Activated T-helper 1 cell treated with anti-CD3 and anti-CD28 coated beads, Interleukin-12 subunit alpha, Interleukin-12 subunit beta, Interleukin-2, Interleukin-4 antibody, amounts not matched to agents 30 ng/mL and 10 ng/mL and 1 ng/mL, durations not matched to agents 14 hours and 24 hours and 36 hours (primary cell): ENCODE results near the gene GUCA1C. TPM values are rescaled to one million over a fixed set of nuclear protein-coding genes. Genes with fewer than 3 reads are reported as not detected.

Experiments
- DNase-seq: peaks from one replicate; pipeline ENCODE4 v3.0.0; 2021; ENCODE audit warnings: low spot score
- H3K27ac Mint-ChIP-seq: one replicate; pipeline ENCODE4 v1.8.0; 2021; ENCODE audit warnings: mild to moderate bottlenecking, mixed read lengths
- H3K27me3 Mint-ChIP-seq: one replicate; pipeline ENCODE4 v1.8.0; 2022; ENCODE audit warnings: mild to moderate bottlenecking, moderate library complexity, mixed read lengths; ENCODE audit not compliant: insufficient read depth
- H3K36me3 Mint-ChIP-seq: one replicate; pipeline ENCODE4 v1.8.0; 2021; ENCODE audit warnings: low read depth, mixed read lengths
- H3K4me1 Mint-ChIP-seq: one replicate; pipeline ENCODE4 v1.8.0; 2021; ENCODE audit warnings: low read depth, mixed read lengths
- H3K4me3 Mint-ChIP-seq: one replicate; pipeline ENCODE4 v1.8.0; 2021; ENCODE audit warnings: mild to moderate bottlenecking, moderate library complexity, mixed read lengths
- H3K9me3 Mint-ChIP-seq: one replicate; pipeline ENCODE4 v1.8.0; 2021; ENCODE audit warnings: mixed read lengths
- intact Hi-C: fragments of 100-400 bp; cut with micrococcal nuclease; formaldehyde crosslinking; loops from one replicate; pipeline ENCODE4 v1.15.1; 2024
- total RNA-seq: library from RNA; stranded (reverse); gene quantifications from 2 replicates; pipeline ENCODE4 v1.2.3, GENCODE V29; 2022

The GUCA1C gene
- total RNA-seq, 1 donor from 2014 or later = not detected

GRCh38 chr3:108946292-108947285, 7.1 kb downstream of the GUCA1C start:
- Mint-ChIP-seq H3K9me3 (no peaks in the 10 kb centered on the region), H3K27ac (no peak overlapping the region), H3K4me1 (no peaks in the 10 kb centered on the region), H3K36me3 (no peaks in the 10 kb centered on the region), H3K27me3 (peaks cover 4% of the 10 kb centered on the region), H3K4me3 (no peak overlapping the region)
- intact Hi-C loops = no loop called here
- no peak for DNase-seq

- H3K9me3 Mint-ChIP-seq = no peaks in the 10 kb centered on the region
- no peak overlapping the region for H3K4me3 Mint-ChIP-seq
- H3K27me3 Mint-ChIP-seq = peaks cover 4% of the 10 kb centered on the region
- no peak overlapping the region for H3K27ac Mint-ChIP-seq
- no peak for DNase-seq
- H3K36me3 Mint-ChIP-seq = no peaks in the 10 kb centered on the region
- intact Hi-C loops = no loop called here
- no peaks in the 10 kb centered on the region for H3K4me1 Mint-ChIP-seq
Measured at GRCh38 chr3:108940568-108941263, 13.0 kb downstream of the GUCA1C start.

DNA sequence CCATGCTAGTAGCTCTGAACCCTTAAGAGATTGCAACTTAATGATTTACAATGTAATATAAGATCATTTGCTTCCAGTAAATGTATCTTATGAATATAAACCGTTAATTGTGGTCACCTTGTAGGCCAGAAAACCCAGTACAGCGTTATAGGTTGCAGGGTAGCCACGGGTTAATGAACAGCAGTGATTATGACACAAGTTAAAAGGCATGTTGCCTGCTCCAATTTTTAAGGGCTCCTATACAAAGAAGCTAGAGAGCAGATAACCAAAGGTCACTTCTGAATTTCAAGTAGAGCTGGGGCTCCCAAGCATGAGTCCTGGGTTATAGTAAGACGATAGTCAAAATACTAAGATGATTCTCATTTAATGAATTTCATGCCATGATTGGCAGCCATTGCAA, 13.5 kb downstream of the GUCA1C start:
- no peak for DNase-seq
- intact Hi-C loops = no loop called here
- no peaks in the 10 kb centered on the region for H3K36me3 Mint-ChIP-seq
- H3K9me3 Mint-ChIP-seq = no peaks in the 10 kb centered on the region
- no peak overlapping the region for H3K27ac Mint-ChIP-seq
- no peak overlapping the region for H3K4me3 Mint-ChIP-seq
- H3K4me1 Mint-ChIP-seq = no peaks in the 10 kb centered on the region
- H3K27me3 Mint-ChIP-seq = peaks cover 4% of the 10 kb centered on the region

DNA sequence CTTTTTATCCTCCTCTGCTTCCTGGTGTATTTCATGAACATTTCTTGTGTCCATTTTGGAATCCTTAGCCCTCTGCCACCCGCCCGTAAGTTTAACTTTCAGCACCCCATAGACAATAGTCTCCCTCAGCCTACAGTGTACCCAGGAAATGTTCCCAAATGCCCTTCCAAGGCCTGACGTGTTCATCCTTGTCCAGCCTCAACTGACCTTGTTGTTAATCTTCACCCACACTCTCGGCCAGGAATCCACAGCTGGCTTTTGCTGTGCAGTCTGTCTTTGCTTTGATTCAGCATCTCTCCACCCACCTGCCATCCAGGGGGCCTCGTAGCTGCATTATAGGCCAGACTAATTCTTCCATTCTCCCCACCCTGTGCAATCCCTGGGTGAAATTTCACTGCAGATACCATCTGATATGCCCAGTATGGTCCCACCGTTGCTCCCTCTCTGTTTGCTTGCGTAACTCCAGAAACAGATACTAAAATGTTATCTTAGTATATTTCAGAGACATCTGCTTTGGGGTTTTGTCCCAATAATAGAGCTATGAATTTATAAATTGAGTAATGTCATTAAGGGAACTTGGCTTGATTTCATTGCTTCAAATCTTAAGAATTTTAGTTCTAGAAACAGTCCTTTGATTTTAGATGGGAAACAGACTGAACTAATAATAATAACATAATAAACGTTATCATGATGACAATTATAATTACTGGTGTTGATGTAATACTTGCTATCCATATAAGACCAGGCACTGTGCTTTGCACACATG, 16.6 kb downstream of the GUCA1C start:
- intact Hi-C loops = no loop called here
- no peaks in the 10 kb centered on the region for H3K9me3 Mint-ChIP-seq
- no peak for DNase-seq
- H3K36me3 Mint-ChIP-seq = no peaks in the 10 kb centered on the region
- H3K4me1 Mint-ChIP-seq = no peaks in the 10 kb centered on the region
- H3K27ac Mint-ChIP-seq = no peak overlapping the region
- no peak overlapping the region for H3K4me3 Mint-ChIP-seq
- H3K27me3 Mint-ChIP-seq = no peaks in the 10 kb centered on the region

GRCh38 chr3:108931035-108931434, 22.6 kb downstream of the GUCA1C start:
- Mint-ChIP-seq H3K9me3 (peaks cover 4% of the 10 kb centered on the region), H3K27me3 (peaks cover 21% of the 10 kb centered on the region), H3K4me3 (no peak overlapping the region), H3K36me3 (no peaks in the 10 kb centered on the region), H3K4me1 (no peaks in the 10 kb centered on the region), H3K27ac (no peak overlapping the region)
- intact Hi-C loops = no loop called here
- DNase-seq = no peak

GRCh38 chr3:108918866-108919265, 34.8 kb downstream of the GUCA1C start:
- Mint-ChIP-seq H3K4me1 (peaks cover 13% of the 10 kb centered on the region), H3K9me3 (no peaks in the 10 kb centered on the region), H3K27me3 (peaks cover 25% of the 10 kb centered on the region), H3K4me3 (no peak overlapping the region), H3K36me3 (no peaks in the 10 kb centered on the region), H3K27ac (no peak overlapping the region)
- intact Hi-C loops = loop anchor here (5.0 kb wide), 2 partner anchors 157 to 163 kb away; no protein-coding TSS in a partner anchor
- no peak for DNase-seq

DNA sequence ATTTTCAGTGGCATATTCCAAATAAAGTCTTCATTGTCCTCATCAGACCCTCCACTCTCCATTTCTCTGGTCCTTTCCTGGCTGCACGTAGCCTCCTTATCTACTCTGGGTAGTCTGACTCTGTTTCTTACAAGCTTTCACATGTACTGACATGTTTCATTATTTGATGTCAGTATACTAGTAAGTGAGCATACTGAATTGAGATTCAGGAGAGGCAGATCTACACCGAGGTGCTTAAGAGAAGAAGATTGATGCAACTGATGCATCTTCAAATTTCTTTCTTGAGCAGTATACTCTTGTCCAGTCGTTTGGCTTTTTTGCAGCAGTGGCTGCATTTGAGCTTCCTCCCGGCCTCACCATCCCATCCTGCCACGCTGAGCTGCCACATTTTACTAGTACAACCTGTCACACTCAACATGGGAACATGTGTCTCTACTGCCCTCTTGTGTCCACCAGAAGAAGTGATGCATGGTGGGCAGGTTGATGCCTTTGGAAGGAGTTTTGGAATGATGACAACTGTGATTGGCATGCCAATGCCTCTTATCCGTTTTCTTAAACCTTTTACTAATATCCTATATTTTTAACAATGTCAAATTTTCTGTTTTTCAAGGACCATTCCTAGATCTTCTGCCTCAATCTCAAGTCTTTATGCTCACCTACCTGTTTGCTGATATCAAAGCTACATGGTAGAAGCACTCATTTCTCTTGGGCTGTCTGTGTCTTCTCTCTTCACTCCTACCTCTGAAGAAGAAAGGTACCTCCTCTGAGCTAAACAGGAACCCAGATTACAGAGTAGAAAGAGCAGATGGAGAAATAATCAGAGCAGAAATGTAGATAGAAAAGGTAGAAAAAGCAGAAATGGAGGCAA, 38.7 kb downstream of the GUCA1C start:
- H3K27me3 Mint-ChIP-seq = peaks cover 15% of the 10 kb centered on the region
- peak overlapping the region; percentile 61 for H3K27ac Mint-ChIP-seq
- intact Hi-C loops = loop anchor here (1.0 to 5.0 kb wide), 9 partner anchors 15 to 426 kb away; no protein-coding TSS in a partner anchor
- peak; percentile 56 for DNase-seq
- no peaks in the 10 kb centered on the region for H3K9me3 Mint-ChIP-seq
- H3K36me3 Mint-ChIP-seq = no peaks in the 10 kb centered on the region
- peaks cover 18% of the 10 kb centered on the region for H3K4me1 Mint-ChIP-seq
- H3K4me3 Mint-ChIP-seq = peak overlapping the region; percentile 12

GRCh38 chr3:108909799-108910198, 43.9 kb downstream of the GUCA1C start:
- H3K27me3 Mint-ChIP-seq = no peaks in the 10 kb centered on the region
- no peak overlapping the region for H3K4me3 Mint-ChIP-seq
- H3K4me1 Mint-ChIP-seq = peaks cover 14% of the 10 kb centered on the region
- H3K36me3 Mint-ChIP-seq = no peaks in the 10 kb centered on the region
- H3K9me3 Mint-ChIP-seq = no peaks in the 10 kb centered on the region
- intact Hi-C loops = no loop called here
- no peak for DNase-seq
- H3K27ac Mint-ChIP-seq = no peak overlapping the region

DNA sequence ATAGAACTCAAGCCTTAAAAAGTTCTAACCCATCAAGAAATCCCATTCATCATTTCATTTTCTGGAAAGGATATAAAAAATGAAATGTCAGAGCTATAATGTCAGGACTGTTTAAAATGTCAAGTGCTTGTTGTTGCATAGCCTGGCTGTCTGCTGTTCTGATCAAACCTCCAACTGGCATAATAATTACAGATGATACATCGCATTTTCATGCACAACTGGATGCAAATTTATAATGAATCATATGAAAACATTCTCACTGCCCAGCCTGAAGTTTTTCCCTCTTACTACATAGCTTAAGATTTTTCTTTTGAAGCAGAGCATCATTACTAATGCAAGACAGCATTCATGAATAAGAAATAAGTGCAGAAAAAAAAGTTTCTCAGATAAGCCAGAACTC, 46.5 kb downstream of the GUCA1C start:
- H3K4me3 Mint-ChIP-seq = no peak overlapping the region
- intact Hi-C loops = no loop called here
- no peak overlapping the region for H3K27ac Mint-ChIP-seq
- peaks cover 4% of the 10 kb centered on the region for H3K9me3 Mint-ChIP-seq
- no peak for DNase-seq
- H3K27me3 Mint-ChIP-seq = no peaks in the 10 kb centered on the region
- H3K36me3 Mint-ChIP-seq = no peaks in the 10 kb centered on the region
- H3K4me1 Mint-ChIP-seq = peaks cover 5% of the 10 kb centered on the region

DNA sequence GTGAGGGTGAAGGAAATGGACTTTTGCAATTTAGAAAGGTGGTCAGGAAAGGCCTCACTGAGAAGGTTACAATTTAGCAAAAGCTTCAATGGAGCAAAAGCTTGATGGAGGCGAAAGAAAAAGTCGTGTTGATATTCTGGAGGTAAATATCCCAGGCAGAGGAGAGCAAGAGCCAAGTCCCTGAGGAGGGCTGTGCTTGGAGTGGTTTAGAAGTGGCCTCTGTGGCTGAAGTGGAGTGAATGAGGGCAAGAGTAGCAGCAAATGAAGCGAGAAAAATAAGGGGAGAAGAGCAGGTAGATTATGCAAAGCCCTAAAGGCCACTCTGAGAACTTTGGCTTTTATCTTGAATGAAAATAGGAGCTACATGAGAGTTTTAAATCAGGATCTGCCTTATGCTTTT, 54.1 kb downstream of the GUCA1C start:
- H3K36me3 Mint-ChIP-seq = no peaks in the 10 kb centered on the region
- peaks cover 18% of the 10 kb centered on the region for H3K4me1 Mint-ChIP-seq
- intact Hi-C loops = loop anchor here (5.0 kb wide), 1 partner anchor 312 kb away; the partner anchor contains the start of genes CIP2A and DZIP3
- no peak overlapping the region for H3K4me3 Mint-ChIP-seq
- no peaks in the 10 kb centered on the region for H3K27me3 Mint-ChIP-seq
- DNase-seq = no peak
- no peak overlapping the region for H3K27ac Mint-ChIP-seq
- H3K9me3 Mint-ChIP-seq = peaks cover 3% of the 10 kb centered on the region

DNA sequence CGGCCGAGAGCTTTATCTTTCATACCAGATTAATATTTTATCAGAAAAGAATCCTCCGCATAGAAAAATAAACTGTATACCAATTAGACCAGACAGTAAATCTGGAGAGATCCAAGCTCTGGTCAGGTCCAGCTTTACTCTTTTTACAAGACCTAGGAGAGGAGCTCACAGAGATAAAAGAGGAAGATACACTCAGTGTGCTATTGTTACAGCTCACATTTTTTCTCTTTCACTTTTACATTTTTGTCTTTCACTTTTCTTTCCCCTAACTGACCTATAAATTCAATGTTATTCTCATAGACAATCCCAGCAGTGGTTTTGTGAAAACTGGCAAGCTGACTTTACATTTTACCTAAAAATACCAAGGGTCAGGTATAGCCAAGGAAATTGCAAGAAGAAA, 55.8 kb downstream of the GUCA1C start:
- Mint-ChIP-seq H3K36me3 (no peaks in the 10 kb centered on the region), H3K4me3 (no peak overlapping the region), H3K27ac (peak overlapping the region; percentile 37), H3K9me3 (no peaks in the 10 kb centered on the region), H3K4me1 (peaks cover 18% of the 10 kb centered on the region), H3K27me3 (no peaks in the 10 kb centered on the region)
- DNase-seq = no peak
- intact Hi-C loops = loop anchor here (5.0 kb wide), 1 partner anchor 311 kb away; the partner anchor contains the start of genes CIP2A and DZIP3

GRCh38 chr3:108894981-108895380, 58.7 kb downstream of the GUCA1C start:
- intact Hi-C loops = loop anchor here (5.0 kb wide), 1 partner anchor 308 kb away; the partner anchor contains the start of genes CIP2A and DZIP3
- Mint-ChIP-seq H3K9me3 (no peaks in the 10 kb centered on the region), H3K27me3 (no peaks in the 10 kb centered on the region), H3K4me3 (no peak overlapping the region), H3K27ac (no peak overlapping the region), H3K36me3 (no peaks in the 10 kb centered on the region), H3K4me1 (peaks cover 12% of the 10 kb centered on the region)
- no peak for DNase-seq
